HG03571 (cell line): ENCODE data around the gene IFNAR1.
"Not testable (repeated sequence)": the region's sequence is repeated elsewhere in the genome, so short reads cannot be mapped to it uniquely, and the experiment has no call there.

Source experiments
- ATAC-seq: cut with Tn5 transposase; IDR thresholded peaks from one replicate; pipeline ENCODE4 v1.9.1; 2021; ENCODE audit not compliant: unreplicated experiment

Gene IFNAR1

DNA sequence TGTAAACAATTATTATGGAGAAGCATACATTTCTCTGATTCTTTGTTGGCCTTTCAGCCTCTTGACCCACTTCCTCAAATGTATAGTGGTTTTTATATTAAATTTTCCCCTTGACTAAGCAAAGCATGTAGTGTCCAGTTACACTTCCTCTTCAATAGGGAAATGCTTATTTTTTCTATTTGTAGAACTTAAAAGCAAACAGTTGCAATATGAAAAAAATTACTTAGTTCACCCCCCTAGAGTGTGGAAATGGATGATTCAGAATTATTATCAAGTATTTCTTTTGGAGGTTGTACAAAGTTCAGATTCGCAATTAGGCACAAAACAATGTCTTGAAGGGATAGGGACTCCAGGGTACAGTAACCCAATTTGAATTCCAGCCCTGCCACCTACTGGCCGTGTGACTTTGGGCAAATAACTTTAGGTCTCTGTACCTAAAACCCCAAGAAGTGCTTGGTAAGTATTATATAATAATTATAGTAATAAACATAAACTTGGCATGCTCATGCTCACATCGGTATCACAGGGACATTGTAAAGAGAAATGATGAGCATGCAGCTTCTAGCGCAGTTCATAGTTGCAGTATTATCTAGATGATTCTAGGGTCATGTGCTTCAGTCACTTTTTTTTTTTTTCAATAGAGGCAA is 49.8 kb downstream of the IFNAR1 start:
- ATAC-seq: no peak

DNA sequence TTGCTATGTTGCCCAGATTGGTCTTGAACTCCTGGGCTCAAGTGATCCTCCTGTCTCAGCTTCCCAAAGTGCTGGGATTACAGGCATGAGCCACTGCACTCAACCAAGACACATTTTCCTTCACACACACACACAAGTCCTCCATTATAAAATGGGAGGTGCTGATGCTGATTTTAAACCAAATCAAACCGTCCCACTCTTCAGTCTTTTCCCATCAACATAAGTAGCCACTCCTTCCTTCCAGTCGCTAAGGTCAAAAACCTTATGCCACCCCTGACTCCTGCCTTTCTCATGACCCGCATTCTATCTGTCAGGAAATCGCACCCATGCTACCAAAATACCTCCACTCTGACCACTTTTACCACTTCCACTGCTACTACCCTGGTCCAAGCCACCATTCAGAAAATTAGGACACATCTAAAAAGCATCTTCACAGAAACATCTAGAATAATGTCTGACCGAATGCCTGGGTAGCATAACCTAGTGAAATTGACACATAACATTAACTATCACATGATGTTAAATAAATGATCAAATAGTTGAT is 50.4 kb downstream of the IFNAR1 start:
- no peak for ATAC-seq

GRCh38 chr21:33377221-33377920 is 52.6 kb downstream of the IFNAR1 start:
- no peak for ATAC-seq

- ATAC-seq: no peak
Observed at GRCh38 chr21:33378081-33378480, 53.3 kb downstream of the IFNAR1 start.

DNA sequence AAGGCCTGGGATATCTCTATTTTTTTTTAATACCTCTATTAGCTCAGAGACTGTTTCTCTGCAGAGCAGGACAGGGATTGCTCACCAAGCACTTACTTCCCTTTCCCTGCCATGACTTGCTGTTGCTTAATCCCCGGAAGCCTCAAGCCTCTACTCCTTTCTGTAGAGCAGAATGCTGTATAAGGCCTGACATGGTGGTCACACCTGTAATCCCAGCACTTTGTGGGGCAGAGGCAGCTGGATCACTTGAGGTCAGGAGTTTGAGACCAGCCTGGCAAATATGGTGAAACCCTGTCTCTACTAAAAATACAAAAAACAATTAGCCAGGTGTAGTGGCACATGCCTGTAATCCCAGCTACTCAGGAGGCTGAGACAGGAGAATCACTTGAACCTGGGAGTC is 55.2 kb downstream of the IFNAR1 start:
- not testable (repeated sequence) for ATAC-seq

- peak; percentile 45 for ATAC-seq
Observed at GRCh38 chr21:33380483-33380998, 55.8 kb downstream of the IFNAR1 start.

GRCh38 chr21:33381381-33381780 is 56.6 kb downstream of the IFNAR1 start:
- ATAC-seq: not testable (repeated sequence)

DNA sequence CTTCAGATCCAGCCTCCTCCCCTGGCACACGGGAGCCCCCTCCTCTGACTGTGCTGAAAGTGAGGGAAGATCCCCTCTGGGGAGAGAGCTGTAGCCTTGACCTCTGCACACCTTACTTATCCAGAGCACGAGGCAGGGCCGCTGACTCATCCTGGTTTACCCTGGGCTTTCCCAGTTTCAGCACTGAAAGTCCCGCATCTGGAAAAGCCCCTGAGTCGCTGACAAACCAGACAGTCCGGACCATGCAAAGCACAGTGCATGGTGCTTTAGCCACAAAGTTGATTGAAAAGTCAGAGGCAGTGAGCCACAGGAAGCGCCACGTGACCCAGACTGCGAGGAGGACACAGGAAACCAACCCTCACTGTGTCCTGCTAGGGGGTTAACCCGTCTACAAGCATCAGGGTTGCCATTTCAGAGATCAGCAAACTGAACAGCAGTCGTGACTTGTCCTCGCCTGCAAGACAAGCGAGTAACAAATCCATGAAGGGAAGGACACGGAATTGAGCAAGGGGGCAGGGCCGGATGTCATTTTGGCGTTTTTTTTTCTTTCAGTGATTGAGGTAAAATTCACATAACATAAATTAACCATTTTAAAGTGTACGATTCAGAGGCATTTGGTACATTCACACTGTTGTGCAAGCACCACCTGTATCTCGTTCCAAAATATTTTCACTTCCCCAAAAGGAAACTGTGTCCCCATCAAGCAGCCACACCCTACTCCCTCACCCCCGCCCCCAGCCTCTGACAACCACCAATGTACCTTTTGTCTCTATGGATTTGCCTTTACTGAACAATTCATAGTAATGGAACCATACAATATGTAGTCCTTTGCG is 58.5 kb downstream of the IFNAR1 start:
- ATAC-seq: peak; percentile 77

DNA sequence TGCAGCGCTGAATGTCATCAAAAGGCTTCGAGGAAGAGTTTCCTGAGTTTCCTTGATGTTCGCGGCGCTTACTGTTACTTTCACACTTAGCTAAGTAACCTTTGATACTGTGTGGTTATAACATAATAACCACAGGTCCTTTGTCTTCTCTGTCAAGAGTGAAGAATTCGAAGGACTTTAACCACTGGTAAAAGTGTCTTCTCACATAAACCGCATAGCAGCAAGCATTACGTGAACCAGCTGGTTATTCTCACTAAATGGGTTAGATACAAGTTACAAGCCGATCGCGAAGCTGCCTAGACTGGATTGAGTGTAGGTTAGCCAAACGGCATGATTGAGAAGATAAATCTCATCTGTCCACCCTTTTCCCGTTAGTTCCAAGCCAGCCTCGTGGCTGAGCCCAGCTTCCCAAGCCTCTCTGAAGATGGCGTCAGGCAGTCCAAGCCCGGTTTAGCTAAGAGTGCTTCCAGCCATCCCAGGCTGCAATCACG is 60.1 kb downstream of the IFNAR1 start:
- no peak for ATAC-seq

DNA sequence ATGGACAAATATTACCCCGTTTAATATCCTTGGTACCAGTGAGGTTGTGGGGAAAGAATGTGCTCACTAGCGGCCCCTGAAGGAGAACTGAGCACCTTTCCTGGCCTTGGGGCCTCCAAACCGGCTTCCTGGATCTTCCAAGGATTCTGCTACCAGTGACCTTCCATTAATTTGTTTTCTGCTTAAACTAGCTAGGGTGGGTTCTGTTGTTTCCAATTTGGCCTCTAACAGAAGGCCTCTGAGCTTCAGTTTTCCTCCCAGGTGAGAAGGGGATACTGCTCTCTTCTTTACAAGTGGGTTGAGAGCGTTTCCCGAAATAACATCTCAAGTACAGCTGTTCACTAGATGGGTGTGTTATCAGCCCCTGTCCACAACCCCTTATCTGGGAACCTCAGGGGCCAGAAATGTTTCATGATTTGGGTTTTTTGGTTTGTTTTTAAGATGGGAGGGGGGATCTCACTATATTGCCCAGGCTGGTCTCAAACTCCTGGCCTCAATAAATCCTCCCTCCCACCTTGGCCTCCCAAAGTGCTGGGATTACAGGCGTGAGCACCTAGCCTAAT is 61.5 kb downstream of the IFNAR1 start:
- ATAC-seq: no peak

DNA sequence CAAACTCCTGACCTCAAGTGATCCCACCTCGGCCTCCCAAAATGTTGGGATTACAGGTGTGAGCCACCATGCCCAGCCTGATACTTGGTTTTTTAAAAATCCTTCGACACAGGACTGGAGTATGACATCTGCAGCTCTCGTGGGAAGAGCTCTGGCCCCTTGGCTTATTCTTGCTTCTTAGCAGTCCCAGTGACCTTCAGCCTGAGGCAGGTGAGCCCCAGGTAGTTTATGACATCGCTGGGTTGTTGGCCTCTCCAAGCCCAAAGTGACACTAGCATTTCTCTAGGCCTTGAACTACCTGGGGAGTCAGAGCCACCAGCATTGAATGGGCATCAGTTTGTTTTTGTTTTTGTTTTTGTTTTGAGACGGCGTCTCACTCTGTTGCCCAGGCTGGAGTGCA is 62.5 kb downstream of the IFNAR1 start:
- no peak for ATAC-seq

DNA sequence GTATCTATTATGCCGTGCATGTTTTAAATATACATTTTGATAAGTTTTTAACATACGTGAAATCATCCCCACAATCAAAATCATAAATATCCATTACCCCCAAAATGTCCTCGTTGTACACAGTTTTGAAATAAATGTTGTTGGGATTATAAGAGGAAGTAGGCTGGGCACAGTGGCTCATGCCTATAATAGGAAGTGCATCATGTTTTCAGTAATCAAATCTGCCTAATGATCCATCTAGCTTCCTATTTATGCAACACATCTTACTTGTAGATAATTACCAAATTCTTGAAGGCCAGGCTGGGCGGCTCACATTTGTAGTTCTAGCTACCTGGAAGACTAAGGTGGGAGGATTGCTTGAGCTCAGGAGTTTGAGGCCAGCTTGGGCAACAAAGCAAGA is 63.4 kb downstream of the IFNAR1 start:
- no peak for ATAC-seq

DNA sequence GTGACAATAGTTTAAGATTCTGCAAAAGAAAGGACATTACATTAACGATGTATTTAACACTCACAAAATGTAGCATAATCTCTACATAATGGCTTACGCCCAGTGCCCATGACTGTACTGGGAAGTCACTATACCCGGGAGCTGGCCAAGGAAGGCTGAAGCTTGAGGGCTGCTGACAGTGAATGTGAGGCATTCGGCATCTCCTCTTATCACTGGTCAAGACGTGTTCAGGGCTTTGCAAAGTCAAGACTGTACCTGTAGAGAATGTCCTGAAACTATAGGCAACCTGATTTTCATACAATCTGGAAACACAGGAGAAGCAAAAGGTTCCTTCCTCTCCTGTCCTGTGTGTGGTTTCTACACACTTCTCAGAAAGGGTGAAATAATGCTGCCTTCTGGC is 65.7 kb downstream of the IFNAR1 start:
- ATAC-seq: no peak

DNA sequence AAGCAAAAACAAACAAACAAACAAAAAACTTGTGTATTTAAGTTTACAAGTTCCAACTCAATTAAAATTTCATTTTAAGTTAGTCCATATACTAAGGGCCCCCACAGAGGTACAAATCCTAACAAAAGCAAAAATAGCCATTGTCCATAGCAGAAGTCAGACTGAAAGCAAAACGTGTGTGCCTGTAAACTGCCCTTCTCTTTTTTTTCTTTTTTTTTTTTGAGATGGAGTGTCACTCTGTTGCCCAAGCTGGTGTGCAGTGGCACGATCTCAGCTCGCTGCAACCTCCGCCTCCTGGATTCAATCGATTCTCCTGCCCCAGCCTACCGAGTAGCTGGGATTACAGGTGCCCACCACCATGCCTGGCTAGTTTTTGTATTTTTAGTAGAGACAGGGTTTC is 66.9 kb downstream of the IFNAR1 start:
- ATAC-seq: no peak

DNA sequence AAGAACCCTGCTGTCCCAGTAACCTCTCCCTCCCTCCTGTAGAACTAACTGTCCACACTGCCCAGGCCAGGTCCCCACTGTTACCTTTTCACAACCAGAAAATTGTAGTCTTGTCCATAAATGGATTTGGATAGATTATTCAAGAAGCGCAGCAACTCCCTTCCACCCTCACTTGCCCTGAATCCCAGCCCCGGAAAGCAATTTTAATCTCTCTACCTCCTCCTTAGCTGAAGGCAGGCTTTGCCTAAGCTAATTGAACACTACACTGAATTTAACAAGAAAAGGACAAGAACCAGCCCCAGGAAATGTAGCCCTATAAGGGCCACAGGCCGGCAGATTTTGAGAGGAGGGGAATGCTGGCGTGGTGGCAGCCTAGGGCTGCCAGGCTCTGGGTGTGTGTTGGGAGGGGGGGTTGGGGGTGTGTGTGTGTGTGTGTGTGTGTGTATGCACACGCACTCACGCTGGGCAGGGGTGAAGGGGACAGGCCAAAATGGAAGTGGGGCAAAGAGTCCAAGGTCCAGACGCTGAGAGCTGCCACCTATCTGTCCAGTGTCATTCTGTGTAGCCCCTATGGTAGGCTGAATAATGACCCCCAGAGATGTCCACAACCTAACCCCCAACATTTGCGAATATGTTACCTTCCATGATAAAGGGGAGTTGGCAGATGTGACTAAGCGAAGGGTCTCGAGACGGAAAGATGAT is 67.7 kb downstream of the IFNAR1 start:
- ATAC-seq: no peak

- no peak for ATAC-seq
Observed at GRCh38 chr21:33393348-33393747, 68.6 kb downstream of the IFNAR1 start.

DNA sequence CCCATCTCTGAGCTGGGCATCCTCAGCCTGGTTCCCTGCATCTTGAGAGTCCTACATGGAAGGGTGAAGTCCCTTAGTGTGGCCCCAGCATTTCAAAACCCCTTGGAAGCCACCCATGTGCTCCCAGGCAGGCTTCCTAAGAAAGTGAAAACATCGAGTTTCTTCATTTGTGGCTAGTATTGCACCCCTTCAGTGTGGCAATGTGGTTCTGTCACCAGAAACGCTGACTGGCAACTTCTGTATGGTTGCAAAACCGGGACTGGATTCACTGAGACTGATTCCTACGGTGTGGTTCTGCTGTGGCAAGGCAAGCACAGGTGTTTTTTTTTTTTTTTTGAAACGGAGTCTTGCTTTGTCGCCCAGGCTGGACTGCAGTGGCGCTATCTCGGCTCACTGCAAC is 69.5 kb downstream of the IFNAR1 start:
- ATAC-seq: no peak

DNA sequence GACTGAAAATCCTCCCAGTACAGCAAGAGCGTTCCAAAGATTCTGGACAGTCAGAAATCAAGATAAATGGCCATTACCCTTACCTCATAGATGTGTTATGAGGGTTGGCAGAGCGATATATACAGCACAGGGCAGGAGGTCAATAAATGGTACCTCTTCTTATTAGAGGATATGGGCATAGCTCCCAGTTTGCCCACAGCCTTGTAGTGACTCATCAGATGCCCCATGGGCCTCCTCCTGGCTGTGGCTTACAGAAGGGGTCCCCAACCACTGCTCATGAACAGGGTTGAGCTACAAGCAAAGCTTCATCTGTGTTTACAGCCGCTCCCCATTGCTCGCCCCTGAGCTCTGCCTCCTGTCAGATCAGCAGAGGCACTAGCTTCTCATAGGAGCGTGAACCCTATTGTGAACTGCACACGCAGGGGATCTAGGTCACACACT is 71.1 kb downstream of the IFNAR1 start:
- no peak for ATAC-seq

DNA sequence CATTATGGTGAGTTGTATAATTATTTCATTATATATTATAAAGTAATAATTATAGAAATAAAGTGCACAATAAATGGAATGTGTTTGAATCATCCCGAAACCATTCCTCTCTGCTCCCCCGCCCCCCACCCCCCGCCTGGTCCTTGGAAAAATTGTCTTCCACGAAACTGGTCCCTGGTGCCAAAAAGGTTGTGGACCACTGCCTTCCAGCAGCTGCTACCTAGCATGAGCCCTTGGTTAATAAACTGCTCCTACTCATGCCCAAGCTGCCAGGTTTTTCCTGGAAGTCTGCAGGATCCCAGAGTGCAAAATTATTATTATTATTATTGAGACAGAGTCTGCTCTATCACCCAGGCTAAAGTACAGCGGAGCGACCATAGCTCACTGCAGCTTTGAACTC is 71.7 kb downstream of the IFNAR1 start:
- no peak for ATAC-seq

GRCh38 chr21:33396951-33397350 is 72.2 kb downstream of the IFNAR1 start:
- ATAC-seq: no peak
